Amygdala (tissue), 56 donors: Measurements from ENCODE around the gene TMEM169.
"Not testable (repeated sequence)": the region's sequence is repeated elsewhere in the genome, so short reads cannot be mapped to it uniquely, and the experiment has no call there.

Source experiments
- DNase-seq, 56 donors: peaks; one replicate each; lab custom pipeline; 2025; lab: John Stamatoyannopoulos, UW

The TMEM169 gene

DNA sequence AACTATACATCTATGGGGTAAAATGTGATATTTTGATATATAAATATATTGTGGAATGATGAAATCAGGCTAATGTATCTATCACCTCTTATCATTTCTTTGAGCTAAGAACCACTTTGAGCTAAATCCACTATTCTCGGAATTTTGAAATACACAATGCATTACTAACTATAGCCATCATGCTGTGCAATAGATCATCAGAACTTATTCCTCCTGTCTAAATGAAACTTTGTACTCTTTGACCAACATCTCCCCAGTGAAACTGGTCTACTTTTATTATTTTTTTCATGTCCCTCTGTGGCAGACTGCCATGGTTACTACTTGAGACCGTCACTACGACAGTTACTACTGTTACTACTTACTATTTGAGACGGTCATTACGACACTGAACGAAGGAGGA lies 11.5 kb upstream of the TMEM169 start:
- no peak for DNase-seq

DNA sequence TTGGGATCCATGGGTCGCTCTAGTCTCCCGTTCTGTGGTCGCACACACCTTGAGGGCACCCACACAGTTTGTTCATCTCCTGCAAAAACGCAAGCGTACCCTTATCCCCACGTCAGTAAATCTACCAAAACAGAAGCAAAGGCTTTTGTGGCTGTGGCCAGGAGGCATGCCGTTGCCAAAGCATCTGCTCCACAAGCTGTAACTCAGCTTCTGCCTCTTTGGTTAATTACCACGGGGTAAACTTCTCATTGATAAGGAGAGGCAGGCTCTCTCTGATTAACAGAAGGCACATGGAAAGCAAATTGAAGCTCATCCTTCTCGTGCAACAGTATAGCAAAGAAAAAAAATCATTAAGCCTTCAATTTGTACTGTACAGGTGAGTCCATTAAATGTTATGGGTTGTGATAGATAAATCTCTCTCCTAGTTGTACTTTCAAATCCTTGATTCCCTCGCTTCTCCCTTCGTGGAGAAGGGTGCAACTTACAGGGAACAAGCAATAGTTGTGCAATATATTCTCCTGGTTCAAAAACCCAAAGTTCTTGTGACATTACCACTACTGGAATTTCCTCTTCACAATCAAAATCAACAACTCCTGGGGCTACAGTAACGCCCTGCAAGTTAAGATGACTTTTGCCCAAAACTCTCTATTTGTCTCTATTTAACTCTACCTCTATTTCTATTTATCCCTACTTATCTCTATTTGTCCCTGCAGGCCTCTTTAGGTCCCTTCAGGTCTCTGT lies 10.4 kb upstream of the TMEM169 start:
- DNase-seq: no peak

DNA sequence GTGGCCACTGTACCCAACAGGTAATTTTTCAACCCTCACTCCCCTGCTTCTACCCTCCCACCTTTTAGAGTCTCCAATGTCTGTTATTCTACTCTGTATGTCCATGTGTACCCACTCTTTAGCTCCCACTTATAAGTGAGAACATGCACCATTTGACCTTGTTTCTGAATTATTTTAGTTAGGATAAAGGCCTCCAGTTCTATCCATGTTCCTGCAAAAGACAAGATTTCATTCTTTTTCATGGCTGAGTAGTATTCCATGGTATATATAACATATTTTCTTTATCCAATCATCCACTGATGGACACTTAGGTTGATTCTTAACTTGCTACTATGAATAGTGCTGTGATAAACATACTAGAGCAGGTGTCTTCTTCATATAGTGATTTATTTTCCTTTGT lies 9.2 kb upstream of the TMEM169 start:
- DNase-seq: no peak

DNA sequence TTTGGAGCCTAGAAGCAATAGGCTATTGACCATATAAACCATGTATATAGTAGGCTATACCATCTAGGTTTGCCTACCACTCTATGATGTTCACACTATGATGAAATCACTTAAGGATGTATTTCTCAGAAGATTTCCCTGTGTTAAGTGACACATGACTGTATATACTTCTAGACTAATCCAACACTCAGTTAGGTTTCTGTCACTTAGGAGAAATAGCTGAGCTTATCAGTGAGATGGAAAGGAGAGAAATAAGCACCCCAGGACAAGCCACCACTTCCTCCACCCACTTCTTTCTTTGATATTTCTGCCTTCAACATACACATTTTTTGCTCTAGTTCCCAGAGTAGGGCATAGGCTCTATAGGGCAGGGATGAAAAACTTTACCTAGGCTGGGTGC lies 7.9 kb upstream of the TMEM169 start:
- no peak for DNase-seq

DNA sequence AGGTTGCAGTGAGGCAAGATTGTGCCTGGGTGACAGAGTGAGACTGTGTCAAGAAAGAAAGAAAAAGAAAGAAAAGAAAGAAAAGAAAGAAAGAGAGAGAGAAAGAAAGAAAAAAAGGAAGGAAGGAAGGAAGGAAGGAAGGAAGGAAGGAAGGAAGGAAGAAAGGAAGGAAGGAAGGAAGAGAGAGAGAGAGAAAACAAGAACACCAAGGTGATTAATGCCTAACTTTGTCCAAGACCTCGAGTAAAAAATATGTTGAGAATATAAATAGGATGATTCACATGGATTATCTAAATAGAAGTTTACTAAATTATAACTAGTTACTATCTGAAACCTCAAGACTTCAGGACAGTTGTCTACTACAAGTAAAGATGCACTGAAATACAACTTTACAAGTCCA lies 7.3 kb upstream of the TMEM169 start:
- DNase-seq: no peak

DNA sequence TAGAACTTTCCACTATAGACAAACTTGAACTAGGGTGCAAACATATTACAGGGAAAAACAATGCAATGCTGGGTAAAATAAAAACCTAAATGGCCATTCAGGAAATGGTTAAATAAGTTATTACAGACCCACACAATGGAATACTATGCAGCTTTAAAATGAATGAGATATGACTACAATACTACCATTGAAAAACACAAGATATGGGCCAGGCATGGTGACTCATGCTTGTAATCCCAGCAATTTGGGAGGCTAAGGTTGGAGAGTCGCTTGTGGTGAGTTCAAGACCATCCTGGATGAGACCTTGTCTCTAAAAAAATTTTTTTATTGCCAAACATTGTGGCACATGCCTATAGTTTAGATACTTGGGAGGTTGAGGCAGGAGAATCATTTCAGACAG lies 6.9 kb upstream of the TMEM169 start:
- no peak for DNase-seq

DNA sequence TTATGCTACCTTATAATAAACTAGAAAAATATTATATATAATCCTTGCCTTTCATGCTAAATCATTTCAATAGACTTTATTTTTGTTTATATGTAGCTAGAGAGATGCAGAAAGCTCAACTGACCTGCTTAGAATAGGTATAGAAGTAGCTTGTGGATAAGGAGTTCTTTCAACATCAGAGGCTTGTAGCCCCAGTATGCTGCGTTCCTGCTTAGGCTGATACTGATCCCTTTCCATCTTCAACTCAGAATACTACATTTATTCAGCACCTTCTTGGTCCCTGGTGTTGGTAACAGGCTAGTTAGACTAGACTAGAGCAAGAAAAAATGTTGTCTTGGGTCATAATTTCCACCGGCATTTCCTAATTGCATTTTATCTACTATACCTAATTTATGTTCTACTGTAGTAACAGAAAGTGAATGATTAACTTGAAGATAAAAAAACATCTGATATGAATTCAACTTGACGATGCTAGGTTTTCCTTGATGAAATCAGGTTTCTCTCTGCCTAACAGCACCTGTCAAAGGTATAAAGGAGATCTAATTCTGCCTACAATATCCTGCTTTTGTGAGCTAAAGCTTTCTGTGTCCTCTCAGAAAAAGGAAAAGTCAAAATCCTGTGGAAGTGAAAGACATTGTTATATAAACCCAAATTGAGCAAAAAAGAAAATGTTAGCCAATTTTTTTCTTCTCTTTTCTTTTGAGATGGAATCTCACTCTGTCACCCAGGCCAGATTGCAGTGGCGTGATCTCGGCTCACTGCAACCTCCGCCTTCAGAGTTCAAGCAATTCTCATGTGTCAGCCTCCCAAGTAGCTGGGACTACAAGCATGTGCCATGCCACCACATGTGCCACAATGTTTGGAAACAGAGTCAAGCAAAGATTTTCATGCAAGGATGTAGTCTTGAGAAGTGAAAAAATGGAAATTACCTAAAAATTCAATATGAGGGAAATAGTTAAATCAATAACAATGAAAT lies 5.9 kb upstream of the TMEM169 start:
- DNase-seq: no peak

DNA sequence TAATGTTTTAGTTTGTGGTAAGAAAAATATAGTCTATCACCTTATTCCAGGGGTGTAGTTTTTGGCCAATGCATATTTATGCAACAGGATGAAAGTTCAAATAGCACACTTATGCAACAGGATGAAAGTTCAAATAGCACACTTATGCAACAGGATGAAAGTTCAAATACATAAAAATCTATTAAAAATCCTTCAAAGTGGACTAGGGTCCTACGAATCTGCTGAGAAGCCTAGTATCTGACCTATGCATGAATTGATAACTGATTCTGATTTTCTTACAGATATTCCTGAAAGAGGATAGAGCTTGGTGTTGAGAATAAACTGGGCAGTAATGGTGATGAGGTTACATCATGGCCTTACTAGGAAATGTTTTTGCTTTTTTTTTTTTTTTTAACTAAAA lies 2.9 kb upstream of the TMEM169 start:
- DNase-seq: no peak

DNA sequence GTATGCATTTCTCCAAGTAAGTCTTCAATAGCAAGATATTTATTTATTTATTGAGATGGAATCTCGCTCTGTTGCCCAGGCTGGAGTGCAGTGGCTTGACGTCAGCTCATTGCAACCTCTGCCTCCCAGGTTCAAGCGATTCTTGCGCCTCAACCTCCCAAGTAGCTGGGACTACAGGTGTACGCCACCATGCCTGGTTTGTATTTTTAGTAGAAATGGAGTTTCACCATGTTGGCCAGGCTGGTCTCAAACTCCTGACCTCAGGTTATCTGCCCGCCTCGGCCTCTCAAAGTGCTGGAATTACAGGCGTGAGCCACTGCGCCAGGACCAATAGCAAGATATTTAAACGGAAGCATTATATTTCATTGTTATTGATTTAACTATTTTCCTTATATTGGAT lies 1.7 kb upstream of the TMEM169 start:
- not testable (repeated sequence) for DNase-seq

DNA sequence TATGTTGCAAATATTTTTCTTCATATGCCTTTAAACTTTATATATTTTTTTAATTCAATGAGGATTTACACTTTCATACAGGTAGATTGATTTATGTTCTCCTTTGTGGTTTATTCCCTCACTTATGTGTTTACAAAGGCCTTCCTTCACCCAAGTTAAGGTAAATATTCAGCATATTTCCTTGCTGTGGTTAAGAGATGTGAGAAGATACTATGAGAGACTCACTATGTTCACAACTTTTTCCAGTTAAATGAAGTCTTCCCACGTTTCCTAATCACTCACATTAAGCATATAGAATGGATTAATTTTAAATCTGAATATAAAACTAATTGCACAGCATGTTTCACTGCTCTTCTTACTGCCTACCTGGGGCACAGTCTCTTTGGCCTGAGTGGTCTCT lies 707 bp upstream of the TMEM169 start:
- DNase-seq: no peak

DNA sequence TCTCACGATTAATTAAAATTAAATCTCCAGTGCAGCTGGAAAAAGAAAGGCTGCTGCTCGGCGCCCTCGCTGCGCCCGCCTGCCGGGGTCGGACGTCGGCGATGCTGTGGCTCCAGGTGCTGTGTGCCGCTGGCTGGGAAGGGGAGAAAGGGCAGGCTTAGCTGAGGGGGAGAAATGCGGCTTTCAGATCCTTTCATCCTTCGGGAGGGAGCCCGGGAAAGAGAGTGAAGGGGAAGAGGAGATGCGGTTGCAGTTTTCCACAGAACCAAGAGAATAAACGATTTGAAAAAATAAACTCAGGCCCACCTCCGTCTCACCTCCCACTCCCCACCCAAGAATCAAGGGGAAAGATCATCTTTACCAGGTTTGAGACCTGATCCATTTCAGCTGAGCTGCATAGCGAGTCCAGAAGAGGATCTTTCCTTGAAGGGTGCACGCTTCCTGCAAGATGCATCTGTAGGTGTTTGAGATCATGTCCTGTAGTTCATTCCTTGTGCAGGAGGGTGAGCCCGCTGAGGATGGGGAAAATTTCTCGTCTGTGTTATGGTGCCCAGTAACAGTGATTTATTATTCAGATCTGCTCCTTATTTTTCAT lies 495 bp downstream of the TMEM169 start:
- DNase-seq: peak in 10 of 56 donors; percentile 7 to 50 (median 28)

DNA sequence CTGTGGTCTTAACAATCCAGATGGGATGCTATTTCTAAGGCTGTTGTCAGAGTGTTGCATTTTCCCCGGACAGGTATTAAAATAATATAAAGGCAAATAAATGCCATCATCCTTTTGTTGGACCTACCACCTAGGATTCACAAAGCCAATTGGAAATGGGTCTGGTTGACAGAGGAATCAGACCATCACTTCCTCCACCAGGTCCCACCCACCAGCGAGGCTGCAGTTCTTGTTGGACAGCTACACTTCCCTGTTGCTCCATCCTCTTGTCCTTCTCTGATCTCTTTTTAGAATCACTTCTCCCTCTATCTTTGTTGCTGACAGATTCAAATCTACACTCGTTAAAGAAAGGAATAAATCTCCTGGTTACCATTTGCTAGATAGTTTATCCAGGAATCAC lies 1.1 kb downstream of the TMEM169 start:
- peak in 30 of 56 donors; percentile 2 to 52 (median 22) for DNase-seq

DNA sequence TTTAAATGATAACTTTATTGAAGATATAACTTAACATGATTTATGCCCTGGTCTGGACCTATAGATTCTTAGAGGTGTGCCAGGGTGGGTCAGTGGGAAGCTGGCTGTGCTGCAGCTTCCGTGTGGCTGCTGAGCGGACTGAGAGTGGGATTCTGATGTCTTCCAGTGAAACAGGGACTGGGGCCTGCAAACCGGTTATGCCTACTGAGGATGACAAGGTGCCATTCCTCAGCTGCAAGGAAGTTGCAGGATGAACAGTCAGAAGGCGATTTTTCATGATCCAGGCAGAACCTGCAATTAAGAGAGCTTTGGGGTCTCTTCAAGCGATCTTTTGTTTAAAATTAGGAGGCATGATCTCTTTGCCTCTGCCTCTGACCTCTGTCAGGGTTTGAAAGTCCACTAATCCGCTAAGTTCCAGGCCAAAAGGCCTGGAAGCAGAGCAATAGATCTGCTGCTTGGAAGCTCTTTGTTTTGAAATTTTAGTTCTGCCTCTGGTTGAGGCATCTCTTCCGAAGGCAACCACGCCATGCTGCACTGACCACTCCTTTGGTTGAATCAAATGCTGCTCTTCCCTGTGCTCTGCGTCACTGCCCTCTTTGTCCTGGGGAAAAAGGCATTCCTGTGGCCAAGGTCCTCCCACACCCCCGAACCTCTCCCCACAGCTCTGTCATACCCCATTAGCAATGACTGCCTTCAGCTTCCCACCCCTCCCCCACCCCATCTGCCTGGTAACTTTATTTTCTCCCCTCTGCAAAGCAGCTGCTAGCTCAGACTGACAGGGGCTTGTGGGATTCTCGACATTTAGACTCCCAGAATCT lies 2.0 kb downstream of the TMEM169 start:
- peak in 18 of 56 donors; percentile 2 to 50 (median 11) for DNase-seq

DNA sequence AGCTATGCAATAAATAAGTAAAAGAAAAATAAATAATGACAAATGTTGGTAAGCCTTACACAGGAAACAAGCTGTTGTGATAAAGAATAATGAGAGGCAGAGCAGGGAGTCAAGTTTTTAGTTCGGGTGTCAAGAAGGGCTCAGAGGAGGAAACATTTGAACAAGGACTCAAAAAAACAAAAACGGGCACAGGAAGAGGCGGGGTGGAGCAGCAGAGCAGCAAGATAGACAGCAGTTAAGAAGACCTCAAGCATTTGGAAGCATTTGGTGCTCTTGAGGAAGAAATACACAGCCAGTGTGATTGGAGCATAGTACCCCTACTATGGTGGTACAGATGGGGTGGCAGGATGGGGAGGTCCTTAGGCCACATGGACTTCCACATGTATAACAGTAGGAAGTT lies 2.8 kb downstream of the TMEM169 start:
- DNase-seq: no peak

DNA sequence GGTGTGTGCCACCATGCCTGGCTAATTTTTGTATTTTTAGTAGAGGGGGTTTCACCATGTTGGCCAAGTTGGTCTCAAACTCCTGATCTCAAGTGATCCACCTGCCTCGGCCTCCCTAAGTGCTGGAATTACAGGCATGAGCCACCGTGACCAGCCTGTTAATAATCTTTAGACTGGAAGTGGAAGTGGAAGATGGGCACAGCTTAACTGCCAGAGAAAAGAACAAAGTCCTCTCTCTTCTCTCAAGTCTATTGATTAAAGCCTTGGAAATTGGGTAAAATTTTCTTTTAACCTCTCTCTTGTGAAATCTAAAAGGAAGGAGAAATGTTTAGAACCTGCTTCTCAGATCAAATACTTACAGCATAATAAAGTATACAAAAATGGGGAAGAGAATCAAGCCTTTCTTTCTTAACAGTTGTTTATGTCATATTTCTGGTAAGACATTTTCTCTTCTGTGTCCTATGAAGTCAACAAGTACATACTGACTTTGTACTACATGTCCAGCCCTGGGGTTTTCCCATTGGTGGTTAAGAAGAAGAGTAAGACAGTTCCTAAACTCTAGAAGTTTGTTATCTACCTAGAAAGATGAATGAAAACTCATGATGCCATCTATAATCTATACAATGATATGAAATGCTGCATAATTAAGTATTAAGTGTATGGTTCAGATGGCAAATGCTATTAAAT lies 4.6 kb downstream of the TMEM169 start:
- no peak for DNase-seq

DNA sequence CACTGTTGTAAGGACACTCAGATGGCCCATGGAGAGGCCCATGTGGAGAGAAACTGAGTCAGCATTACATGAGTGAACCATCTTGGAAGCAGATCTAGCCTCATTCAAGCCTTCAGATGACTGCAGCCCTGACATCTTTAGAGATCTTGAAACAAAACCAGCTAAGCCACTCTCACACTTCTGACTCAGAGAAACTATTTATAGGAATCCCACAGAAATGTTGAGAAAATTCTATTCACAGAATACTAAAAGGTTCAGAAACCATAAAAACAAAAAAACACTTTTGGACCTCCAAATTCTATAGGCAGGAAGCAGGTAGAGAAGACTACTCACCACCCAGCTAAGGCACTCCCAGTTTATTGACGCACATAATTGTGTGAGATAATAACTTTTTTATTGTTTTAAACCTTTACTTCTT lies 8.7 kb downstream of the TMEM169 start:
- no peak for DNase-seq

DNA sequence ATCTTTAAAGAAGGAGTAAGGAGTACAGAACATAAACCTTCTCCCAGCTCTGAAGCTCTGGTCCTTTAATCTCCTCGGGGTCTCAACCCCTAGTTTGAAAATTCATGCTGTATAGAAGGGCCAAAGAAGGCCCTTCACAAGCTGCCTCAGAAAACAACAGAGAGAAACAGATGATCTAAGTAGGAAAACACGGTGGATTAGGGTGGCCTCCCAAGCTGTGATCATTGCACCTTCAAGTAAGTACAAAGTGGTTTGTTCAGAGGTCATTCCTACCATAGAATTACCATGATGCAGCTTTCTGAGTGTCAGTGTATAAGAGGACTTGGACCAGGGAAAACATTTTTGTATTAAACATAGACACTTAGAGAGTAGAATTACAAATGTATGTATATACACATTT lies 10.9 kb downstream of the TMEM169 start:
- no peak for DNase-seq

DNA sequence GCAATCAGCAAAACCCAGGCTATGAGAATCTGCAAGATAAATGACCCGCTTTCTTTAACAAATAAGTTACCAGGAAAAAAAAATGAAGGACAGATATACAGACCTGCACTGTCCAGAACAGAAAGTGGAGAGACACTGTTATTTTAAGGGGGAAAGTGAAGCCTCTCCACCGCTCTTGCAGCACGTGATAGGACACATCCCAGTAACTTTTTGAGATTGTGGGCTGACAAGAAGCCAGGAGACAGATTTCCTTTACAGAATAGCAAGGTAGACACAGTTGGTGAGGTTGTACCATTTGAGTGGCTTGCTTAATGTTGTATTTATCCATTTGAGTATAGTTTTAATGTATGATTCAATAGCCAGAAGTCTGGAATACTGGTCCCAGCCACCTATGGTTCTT lies 13.0 kb downstream of the TMEM169 start:
- no peak for DNase-seq

DNA sequence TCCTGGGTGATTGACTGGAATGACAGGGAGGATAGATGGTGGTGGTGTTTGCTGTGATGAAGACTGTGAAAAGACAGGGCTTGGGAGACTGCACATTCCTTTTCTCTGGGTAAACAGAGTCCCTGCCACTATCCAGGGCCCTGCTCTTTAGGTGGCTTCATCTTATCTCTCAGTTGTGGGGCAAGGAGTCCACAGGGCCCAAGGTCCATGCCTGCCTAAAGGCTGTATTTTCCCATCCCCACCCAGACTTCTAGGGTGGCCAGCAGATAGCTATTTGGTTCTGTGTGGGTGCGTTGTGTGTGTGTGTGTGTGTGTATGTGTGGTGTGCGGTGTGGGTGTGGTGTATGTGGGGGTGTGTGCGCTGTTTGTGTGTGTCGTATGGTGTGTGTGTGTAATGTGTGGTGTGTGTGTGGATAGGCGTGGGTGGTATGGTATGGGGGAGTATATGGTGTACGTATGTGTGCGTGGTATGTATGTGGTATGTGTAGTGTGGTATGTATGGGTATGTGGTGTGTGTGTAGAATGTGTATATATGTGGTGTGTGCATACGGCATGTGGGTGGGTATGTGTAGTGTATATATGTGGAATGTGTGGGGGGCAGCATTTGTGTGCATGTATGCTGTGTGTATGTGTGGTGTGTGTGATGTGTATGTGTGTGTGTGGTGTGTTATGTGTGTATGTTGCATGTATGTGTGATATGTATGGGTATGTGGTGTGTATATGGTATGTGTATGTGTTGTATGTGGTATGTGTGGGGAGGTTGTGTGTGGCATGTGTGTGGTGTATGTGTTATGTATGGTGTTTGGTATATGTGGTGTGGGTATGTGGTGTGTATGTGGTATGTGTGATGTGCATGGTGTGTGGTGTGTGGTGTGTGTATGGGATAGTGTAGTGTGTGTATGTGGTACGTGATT lies 17.0 kb downstream of the TMEM169 start:
- no peak for DNase-seq
